Activated CD8-positive, alpha-beta memory T cell treated with anti-CD3 and anti-CD28 coated beads, Interleukin-2, amount 50 U/mL, for 48 hours (primary cell): Measurements from ENCODE around the gene LTB4R.
"Not testable (repeated sequence)": the region's sequence is repeated elsewhere in the genome, so short reads cannot be mapped to it uniquely, and the experiment has no call there.

ENCODE experiments used
- DNase-seq: peaks from one replicate; pipeline ENCODE4 v3.0.0-alpha.2; 2020

Gene LTB4R

DNA sequence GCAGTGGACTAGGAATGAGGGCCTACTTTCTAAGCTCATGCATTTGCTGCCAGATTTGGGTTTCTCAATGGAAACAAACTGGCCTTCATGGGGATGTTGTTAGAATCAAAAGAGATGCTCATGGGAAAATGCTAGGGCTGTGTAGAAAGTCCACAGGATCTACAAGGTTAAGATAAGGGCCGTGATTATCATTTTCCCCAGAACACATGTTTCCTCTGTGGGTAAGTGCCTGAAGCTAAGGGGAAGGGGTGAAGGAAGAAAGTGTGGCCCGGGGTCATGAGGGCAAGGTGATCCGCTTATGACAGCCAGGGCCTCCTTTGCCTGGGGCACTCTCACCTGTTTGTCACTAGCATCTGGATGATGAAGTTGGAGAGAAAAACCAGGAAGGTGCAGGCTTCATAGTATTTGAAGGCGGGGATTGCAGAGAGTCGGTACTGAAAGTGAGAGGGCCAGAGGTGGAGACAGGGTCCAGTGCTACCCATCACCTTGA, 13.8 kb downstream of the LTB4R start:
- DNase-seq, result no peak

DNA sequence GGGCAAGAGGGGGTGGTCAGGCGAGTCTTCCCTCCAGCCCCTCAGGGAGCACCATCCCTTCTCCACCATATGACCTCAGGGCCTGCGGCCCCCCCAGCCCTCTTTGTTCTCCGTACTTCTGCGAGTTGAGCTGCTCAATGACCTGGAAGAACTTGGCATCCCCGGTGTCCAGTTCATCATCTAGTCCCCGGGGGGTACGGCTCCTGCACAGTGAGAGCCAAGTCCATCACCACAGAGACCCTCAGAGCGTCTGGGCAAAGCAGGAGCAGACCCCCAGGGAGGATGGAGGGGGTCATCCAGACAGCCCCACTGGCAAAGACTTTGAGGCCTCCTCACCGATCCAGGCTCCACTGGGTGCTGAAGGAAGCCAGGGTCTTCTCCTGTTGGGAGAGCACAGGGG, 14.7 kb downstream of the LTB4R start:
- no peak for DNase-seq

DNA sequence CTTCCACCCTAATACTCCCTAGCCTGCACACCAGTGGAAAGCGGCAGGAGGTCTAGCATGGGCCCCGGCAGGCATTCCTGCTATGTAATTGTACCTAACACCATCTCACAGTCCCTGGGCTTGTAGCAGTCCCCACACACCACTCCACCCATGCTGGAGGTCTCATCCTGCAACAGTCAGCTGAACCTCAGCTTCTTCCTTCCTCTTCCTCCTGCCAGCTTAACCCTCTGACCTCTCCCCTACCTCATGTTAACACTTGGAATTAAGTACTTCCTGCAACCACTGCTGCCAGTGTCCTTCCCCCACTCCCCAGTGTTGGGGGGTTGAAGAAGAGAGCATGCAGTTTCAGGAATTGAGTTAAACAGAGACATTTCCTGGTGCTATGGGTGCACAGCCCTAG, 16.0 kb downstream of the LTB4R start:
- DNase-seq, result no peak

DNA sequence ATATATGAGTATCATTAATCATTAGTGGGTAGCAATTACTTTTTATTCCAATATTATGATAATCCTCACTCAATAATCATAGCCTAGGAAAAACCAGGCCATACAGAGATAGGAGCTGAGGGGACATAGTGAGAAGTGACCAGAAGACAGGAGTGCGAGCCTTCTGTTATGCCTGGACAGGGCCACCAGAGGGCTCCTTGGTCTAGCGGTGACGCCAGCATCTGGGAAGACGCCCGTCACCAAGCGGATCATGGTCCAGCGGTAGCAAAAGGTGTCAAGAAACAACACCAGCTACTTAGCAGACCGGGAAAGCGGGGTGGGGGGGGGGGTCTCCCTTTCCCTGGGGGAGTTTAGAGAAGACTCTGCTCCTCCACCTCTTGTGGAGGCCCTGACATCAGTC, 16.6 kb downstream of the LTB4R start:
- not testable (repeated sequence) for DNase-seq

DNA sequence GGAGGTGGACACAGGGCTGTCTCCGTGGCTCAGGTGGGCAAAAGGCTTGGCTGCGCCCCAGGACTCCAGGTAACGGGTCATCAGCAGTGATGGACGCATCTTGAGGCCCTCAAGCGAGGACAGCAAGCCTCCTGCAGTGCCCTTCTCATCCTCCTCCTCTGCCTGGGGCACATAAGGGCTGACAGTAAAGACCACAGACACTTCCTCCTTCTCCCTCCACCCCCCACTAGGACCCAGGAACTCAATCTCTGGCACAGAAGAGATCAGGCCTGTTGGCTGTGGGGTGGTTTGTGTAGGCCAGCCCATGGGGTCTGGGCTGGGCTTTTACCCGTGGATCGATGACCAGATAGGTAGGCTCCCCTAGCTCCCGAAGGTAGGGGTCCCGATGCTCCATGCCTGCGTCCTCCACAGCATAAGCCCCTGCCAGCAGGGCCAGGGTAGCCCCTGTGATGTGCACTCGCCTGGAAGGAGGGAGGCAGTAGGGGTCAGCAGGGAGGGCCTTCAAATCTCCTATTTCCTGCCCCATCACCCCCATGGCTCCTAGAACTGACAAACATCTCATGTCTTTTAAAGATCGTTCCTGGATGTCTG, 17.9 kb downstream of the LTB4R start:
- no peak for DNase-seq

DNA sequence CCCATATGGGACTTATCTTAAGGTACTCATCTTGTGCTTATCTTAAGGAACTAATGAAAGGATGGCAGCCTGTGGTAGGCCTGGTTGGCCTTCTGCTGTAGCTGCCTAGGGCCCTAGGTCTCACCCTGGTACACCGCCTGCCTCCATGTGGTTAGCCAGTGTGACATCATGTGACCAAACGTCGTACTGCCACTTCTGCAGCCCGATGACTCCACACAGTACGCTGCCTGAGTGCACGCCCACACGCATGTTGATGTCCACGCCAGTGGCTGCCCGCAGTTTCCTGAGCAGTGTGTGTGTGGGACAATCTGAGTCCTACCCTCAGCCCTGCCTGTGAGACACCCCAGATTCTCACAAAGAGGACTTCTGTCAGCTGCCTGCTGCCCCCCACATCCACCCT, 18.4 kb downstream of the LTB4R start:
- DNase-seq, result peak; percentile 71

DNA sequence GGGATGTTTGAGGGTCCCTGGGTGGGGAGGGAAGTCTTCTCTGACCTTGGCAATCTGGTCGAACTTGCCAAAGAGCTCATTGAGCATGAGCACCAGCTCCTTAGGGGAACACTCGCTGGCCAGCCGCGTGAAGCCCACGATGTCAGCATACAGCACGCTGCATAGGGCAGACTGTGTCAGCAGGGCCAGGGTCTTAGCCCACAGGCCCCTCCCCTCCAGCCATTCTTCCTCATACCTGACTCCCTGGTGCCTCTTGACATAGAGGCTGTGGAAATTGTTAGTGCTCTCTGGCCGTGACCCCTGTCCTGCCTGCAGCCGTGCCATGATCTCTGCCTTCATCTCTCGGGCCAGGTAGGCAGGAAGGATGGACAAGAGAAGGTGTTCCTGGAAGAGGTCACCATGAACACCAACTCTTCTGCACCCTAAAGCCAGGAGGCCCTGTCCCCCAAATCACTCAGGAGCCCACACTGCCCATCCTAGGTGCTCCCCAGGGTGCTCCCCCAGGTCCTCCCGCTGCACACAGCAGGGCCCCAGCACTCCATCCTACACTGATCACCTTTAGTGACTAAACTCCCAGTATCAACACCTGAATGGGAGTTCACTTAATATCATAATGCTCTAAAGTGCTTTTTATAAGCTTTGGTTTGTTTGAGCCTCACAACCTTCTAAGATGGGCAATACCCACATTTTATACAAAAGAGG, 19.8 kb downstream of the LTB4R start:
- DNase-seq, result no peak

DNA sequence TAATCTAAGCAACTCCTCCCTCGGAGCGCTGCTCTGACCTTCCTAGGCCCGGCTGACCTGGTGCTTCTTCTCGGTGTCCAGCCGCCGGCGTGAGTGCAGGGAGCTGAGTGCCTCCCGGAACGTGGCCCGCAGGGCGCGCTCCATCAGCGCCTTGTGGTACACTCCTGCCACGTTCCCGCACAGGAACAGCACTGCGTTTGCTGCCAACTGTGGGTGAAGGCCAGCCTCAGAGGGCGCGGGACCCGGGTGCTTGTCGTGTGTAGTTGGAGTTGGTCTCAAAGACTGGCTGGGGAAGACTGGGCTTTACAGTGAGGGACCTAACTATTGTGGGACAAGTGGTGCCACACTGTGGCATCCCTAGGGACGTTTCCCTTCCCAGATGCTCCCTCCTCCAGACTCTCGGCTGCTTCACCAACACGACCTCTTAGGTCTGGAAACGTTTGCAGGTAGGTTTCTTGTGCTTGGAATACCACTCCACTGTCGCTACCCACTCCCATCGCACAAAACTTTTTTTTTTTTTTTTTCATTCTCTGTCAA, 20.5 kb downstream of the LTB4R start:
- DNase-seq, result no peak

DNA sequence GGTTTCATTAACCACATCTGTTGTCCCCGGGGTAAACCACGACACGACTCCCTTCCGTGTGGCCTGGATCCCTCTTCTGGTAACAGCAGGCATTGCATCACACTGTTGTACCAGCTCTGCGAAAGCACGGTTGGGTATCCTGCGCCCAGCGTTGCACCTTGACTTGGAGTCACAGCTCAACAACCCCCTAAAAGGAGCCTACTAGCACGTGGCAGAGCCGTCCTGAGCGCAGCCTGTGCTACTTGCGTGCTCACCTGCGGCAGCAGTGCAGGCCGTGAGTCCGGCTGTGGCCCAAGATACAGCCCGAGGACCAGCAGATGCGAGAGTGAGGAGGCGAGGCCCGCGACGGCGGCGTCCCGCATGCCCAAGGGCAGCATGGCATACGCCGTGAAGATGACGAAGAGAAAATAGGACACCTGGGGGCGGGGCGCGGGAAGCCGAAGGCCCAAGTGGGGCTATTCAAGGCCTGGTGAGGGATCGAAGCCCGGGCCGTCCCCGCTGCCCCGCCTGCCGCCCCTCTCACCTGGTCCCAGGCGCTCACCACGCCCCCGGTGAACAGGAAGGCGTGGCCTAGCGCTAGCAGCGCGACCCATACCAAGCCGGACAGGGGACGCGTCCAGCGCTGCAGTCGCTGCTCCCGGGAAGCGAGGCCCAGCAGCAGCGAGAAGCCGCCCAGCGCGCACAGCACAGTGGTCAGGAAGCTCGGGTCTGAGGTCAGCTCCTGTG, 21.1 kb downstream of the LTB4R start:
- peak; percentile 83 for DNase-seq

DNA sequence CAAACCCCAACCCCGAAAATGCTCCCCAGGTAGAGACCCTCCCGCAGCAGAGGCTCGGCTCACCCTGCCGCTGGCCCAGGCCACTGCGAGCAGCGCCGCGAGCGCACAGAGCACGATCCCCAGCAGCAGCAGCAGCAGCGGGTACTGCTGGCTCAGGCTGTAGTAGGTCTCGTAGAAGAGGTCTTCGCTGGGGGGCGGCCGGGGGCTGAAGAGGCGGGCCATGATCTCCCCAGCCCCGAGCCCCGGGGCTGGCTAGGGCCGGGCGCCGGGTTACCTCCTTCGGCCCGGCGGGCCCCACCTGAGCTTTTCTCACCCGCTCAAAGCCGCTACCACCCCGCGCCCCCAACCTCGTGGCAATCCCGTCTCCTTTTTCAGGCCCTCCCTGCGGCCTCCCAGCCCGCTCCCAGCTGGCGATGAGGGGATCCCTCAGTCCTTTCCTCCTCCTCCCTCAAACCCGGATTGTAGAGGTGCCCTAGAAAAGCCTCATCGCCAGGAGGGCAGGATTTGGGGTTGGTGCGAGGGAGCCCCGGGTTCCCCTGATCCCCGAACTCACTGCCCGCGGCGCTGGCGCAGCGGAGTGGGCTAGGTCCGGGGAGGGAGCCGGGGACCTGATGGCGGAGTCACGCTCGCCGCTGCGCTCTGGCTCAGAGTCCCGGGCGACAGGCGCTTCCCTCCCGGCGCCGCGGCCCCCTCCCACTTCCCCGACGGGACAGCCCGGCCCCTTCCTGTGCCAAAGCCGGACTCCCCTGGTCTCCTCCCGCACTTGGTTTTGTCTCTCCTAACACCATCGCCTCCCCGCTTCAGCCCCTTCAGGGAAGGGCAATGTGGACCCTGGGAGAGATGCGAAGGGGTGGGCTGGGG, 23.4 kb downstream of the LTB4R start, which contains the start of gene ADCY4:
ADCY4 (minus strand) TSS at position 641 of the 861 bp plus-strand sequence; CDS start at position 222, 419 bp downstream.
- no peak for DNase-seq

DNA sequence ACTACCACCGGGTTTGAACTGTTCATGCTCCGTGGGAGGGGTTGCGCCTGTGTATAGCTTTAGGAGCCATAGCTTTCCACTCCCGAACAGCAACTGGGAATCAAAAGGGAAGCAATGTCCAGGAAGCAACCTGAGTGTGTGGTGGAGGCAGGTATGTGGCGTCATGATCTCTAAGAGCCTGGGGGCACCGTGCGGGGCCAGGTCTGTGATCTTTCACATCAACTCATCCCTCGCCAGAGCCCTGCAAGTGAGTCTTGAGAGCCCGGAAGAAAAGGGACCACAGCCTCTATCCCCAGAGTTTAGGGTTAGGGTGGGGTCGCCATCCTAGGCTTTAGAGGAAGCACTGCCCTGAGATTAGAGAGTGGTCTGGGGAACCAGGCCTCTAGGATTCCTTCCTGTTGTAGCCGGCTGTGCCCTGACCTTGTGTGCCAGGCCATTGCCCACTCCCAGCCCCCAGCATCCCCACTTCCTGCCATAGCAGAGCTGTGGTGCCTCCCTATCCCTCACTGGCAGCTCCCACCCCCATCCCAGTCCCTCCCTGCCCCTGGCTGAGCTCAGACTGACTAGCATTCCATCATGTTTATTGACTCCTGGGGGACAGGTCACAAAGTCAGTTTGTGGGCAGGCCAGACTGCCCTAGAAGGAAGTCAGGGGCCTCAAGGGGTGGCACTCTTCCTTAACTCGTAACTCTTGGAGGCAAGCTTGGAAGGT, 24.3 kb downstream of the LTB4R start:
- DNase-seq, result no peak

DNA sequence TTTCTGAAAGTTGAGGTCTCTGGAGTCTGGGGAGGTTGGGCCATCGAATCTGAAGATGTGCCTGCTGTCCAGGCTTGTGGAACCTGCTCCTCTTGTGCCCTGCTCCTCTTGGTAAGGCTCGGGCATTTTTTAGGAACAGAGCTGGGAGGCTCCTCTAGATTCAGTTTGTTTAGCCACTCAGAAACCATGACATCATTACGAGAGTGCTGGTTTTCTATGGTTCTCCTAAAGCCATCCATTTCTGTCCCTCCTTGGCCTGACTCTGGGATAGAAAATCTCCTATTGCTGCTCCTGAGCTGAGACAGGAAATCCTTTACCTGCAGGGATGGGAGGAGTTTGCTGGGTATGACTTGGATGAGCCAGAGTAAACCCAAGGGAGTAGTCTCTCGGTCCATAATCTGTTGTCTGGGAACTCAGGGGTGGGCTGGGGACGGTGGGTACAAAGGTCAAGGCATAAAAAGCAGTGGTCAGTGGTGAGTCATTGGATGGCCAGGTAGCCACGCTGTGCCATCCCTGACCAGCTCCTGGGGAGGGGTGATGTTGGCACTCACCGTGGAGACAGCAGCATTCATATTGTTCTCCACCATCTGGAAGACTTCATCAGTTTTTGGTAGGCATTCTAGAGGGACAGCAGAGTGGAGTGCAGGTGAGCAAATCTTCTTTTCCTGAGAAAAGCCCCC, 26.0 kb downstream of the LTB4R start:
- DNase-seq, result no peak

DNA sequence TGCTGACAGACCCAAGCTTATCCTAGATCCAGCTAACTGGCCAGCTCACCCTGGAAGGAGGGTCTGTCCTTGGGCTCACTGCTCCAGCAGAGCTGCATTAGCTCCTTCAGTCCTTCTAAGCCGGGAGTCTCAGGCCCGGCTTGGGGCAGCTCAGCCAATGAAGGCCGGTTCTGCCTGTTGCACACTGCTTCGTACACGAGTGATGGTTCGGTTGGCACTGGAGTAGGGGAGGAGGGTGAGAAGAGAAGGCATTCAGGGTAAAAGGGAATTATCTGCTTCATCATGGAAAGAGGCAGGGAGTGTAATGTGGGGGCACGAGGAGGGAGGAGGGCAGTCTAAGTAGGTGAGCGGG, 26.5 kb downstream of the LTB4R start:
- DNase-seq, result no peak

DNA sequence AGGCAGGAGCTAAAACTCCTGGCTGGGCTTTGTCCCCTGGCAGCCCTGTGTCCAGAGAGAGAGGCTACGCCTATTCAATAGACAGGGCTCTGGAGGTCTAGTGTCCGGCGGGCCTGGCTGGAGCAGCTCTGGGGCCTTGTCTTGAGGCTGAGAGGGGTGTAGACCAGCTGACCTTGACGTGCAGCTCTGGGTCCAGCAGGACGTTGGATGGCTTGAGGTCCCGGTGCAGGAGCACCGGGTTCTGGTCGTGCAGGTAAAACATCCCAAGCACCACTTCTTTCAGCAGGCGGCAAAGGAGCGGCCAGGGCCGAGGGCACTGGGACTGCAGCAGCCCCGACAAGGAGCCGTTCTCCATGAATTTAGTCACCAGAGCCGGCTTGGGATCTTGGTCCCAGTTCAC, 27.5 kb downstream of the LTB4R start:
- DNase-seq, result no peak

DNA sequence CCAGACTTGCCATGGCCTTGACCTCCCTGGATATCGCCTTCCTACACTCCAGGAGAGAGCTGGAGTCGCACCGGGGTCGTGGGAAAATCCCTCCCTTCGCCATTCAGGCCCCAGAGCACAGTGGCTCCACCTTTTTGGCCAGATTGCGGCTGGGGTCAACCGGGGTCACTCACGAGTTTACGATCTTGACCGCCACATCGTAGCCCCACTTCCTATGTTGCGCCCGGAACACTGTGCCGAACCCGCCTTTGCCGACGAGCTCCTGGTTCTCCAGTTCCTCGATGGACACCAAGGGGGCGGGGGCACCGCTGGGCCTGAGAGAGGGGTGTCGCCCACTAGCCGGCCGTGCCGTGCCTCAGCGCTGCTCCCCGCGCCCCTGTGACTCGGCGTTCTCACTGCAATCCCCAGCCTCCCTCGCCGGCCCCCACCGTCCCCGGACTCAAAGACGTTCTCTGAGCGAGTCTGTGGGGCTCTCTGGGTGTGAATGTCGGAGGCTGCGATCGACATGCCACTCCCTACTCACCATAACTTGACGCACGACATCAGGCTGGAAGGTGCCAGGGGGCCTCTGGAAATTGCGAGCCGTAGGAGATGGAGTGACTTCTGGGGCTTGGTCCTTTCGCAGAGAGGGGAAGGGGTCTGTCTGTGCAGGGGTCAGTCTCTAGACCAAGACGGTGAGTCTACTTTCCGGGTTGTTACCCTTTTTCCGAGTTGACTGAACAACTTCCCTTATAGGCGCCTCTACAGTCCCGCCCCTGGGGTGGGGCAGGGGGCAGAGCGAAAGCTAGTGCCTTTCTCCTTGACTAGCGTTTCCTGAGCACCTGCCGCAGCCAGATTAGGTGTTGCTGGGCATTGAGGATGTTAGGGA, 28.2 kb downstream of the LTB4R start, which contains the start of gene RIPK3:
RIPK3 (minus strand) TSS at position 708 of the 868 bp plus-strand sequence; CDS start at position 543, 165 bp downstream.
- peak; percentile 79 for DNase-seq

DNA sequence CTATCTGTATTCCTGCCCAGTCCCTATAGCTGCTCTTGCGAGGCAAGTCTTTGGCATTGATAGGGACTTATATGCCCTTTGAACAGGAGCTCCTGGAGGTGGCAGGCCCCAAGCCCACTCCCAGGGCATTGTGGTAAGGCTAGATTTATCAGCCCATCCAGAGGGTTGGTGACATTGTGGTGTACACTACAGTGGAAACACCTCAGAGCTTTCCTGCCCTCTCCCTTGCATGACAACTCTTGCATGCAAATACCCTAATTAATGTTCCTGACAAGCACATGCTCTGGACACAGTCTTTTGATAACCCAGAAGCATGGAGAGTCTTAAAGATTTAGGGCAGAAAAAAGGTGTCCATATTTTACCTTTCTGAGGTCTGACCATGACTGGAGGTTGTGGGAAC, 29.3 kb downstream of the LTB4R start:
- DNase-seq, result no peak

DNA sequence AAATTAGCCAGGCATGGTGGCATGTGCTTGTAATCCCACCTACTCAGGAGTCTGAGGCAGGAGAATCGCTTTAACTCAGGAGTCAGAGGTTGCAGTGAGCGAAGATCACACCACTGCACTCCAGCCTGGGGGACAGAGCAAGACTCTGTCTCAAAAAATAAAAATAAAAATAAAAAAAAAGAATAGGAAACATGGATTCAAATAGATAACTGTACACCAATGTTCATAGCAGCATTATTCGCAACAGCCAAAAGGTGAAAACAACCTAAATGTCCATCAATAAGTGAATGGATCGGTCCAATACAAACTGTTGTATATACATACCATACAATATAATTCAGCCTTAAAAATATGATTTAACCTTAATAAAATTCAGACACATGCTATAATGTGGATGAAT, 31.6 kb downstream of the LTB4R start:
- no peak for DNase-seq

DNA sequence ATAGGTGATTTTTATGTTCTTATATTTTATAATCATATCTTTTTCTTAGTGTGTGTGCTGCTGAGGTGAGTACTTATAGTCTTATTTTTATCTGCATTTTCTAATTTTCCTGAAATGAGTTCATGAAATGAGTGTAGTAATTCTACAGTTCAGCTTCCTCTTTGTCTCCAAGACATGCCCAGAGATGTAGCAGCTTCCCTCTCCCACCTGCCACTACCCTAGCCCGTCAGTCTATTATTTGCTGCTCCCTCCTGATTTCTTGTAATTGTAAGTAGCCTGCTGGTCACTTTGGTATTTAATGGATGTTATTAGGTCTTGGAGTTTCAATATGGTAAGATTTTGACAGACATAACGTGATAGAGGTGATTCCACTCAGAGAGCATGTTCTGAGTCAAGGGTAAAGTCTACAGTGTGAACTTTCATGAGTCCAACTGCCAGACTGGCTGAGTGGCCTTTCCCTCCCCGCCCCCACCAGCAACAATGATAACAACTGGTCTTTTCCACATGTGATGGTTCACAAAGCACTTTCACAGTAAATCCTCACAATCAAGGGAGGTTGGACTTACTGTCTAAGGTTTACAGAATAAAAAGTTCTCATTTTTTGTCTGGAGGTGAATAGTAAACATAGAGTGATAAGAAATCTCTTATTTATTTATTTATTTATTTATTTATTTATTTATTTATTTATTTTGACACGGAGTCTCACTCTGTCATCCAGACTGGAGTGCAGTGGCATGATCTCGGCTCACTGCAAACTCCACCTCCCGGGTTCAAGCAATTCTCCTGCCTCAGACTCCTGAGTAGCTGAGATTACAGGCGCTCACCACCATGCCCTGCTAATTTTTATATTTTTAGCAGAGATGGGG, 32.7 kb downstream of the LTB4R start:
- DNase-seq, result no peak

DNA sequence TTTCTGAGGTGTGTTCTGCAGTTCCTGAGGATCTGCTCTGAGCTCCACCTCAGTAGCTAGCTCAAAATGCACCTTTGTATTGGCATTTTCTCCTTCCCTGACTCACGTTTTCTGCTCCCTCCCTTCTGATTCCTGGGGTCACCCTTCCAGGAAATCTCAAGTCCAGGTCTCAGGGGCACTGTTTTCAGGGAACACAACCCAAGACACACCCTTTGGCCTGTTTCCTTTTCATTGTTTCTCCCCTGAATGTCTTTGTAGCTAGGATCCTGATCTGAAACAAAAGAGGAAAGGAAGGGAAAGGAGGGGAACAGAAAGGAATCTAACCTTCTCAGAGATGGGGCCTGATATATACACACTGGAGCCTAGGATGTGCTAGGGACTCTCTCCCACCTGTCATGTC, 35.8 kb downstream of the LTB4R start:
- no peak for DNase-seq
